Subcutaneous abdominal adipose tissue (tissue), 5 donors: Measurements from ENCODE around the gene STRIP1.

Experiments
- H3K27ac ChIP-seq: one replicate; pipeline ENCODE4 v1.7.0; 2013; ENCODE audit warnings: low read depth, mild to moderate bottlenecking, inconsistent platforms, low read length, moderate library complexity
- H3K27me3 ChIP-seq, 5 donors: one replicate each; pipeline ENCODE4 v1.7.0; 2013; ENCODE audit warnings: low read length in 5 of 5, inconsistent platforms in 1 of 5; ENCODE audit not compliant: control insufficient read depth in 5 of 5, insufficient read depth in 4 of 5
- H3K36me3 ChIP-seq, 5 donors: one replicate each; pipeline ENCODE4 v1.7.0; 2013; ENCODE audit warnings: low read length in 5 of 5; ENCODE audit not compliant: control insufficient read depth in 5 of 5, insufficient read depth in 5 of 5
- H3K4me1 ChIP-seq, 5 donors: one replicate each; pipeline ENCODE4 v1.7.0; 2013; ENCODE audit warnings: low read length in 5 of 5, mild to moderate bottlenecking in 3 of 5, moderate library complexity in 1 of 5; ENCODE audit not compliant: control insufficient read depth in 5 of 5, insufficient read depth in 5 of 5
- H3K4me3 ChIP-seq, 5 donors: one replicate each; pipeline ENCODE4 v1.7.0; 2013; ENCODE audit warnings: low read length in 5 of 5, low read depth in 1 of 5
- H3K9ac ChIP-seq, 5 donors: one replicate each; pipeline ENCODE4 v1.7.0; 2013; ENCODE audit warnings: low read length in 5 of 5, mild to moderate bottlenecking in 4 of 5, moderate library complexity in 3 of 5
- H3K9me3 ChIP-seq, 5 donors: one replicate each; pipeline ENCODE4 v1.7.0; 2013; ENCODE audit warnings: low read length in 5 of 5; ENCODE audit not compliant: control insufficient read depth in 5 of 5
- donor health status: healthy.
- donor health status: healthy.
- donor health status: healthy.
- donor health status: healthy.
- donor health status: healthy.

Gene STRIP1

GRCh38 chr1:110065841-110066240 is 31.4 kb downstream of the STRIP1 start:
- H3K27me3 ChIP-seq, result peaks cover 28 to 44% (median 37%) of the 10 kb centered on the region in 5 donors
- no peaks in the 10 kb centered on the region for H3K9me3 ChIP-seq
- peaks cover 0 to 7% (median 3%) of the 10 kb centered on the region in 5 donors for H3K36me3 ChIP-seq
- H3K27ac ChIP-seq, result no peak overlapping the region
- no peak overlapping the region for H3K4me3 ChIP-seq
- no peak overlapping the region for H3K9ac ChIP-seq
- peaks cover 0 to 48% (median 41%) of the 10 kb centered on the region in 5 donors for H3K4me1 ChIP-seq

GRCh38 chr1:110067479-110067892 is 33.1 kb downstream of the STRIP1 start:
- no peak overlapping the region for H3K9ac ChIP-seq
- H3K27ac ChIP-seq, result no peak overlapping the region
- peak overlapping the region in 1 of 5 donors; percentile 41 for H3K4me3 ChIP-seq
- no peaks in the 10 kb centered on the region for H3K36me3 ChIP-seq
- H3K27me3 ChIP-seq, result peaks cover 41 to 59% (median 48%) of the 10 kb centered on the region in 5 donors
- H3K4me1 ChIP-seq, result peaks cover 0 to 48% (median 41%) of the 10 kb centered on the region in 5 donors
- H3K9me3 ChIP-seq, result no peaks in the 10 kb centered on the region

GRCh38 chr1:110067893-110068645 is 33.6 kb downstream of the STRIP1 start:
- Histone ChIP-seq H3K36me3 (no peaks in the 10 kb centered on the region), H3K27me3 (peaks cover 41 to 59% (median 50%) of the 10 kb centered on the region in 5 donors)

GRCh38 chr1:110068646-110069403 is 34.4 kb downstream of the STRIP1 start:
- no peak overlapping the region for H3K9ac ChIP-seq
- no peak overlapping the region for H3K27ac ChIP-seq
- H3K27me3 ChIP-seq, result peaks cover 41 to 59% (median 55%) of the 10 kb centered on the region in 5 donors
- H3K4me3 ChIP-seq, result peak overlapping the region in 2 of 5 donors; percentile 18 to 50
- peaks cover 0 to 40% (median 34%) of the 10 kb centered on the region in 5 donors for H3K4me1 ChIP-seq
- H3K36me3 ChIP-seq, result no peaks in the 10 kb centered on the region
- H3K9me3 ChIP-seq, result no peaks in the 10 kb centered on the region

More at GRCh38 chr1:110067893-110068645, 33.6 kb downstream of the STRIP1 start:
- Histone ChIP-seq H3K27ac (no peak overlapping the region), H3K9ac (no peak overlapping the region), H3K4me3 (peak overlapping the region in 3 of 5 donors; percentile 34 to 50 (median 41)), H3K4me1 (peaks cover 0 to 42% (median 36%) of the 10 kb centered on the region in 5 donors), H3K9me3 (no peaks in the 10 kb centered on the region)

- Histone ChIP-seq H3K9me3 (no peaks in the 10 kb centered on the region), H3K27me3 (peaks cover 41 to 59% (median 55%) of the 10 kb centered on the region in 5 donors), H3K36me3 (no peaks in the 10 kb centered on the region), H3K27ac (no peak overlapping the region), H3K9ac (peak overlapping the region in 1 of 5 donors; percentile 15), H3K4me3 (peak overlapping the region in 4 of 5 donors; percentile 6 to 50 (median 14)), H3K4me1 (peaks cover 0 to 40% (median 34%) of the 10 kb centered on the region in 5 donors)
These were observed 35.2 kb downstream of the STRIP1 start for GRCh38 chr1:110069404-110070281.

GRCh38 chr1:110070282-110070669 is 35.9 kb downstream of the STRIP1 start:
- peaks cover 0 to 40% (median 34%) of the 10 kb centered on the region in 5 donors for H3K4me1 ChIP-seq
- H3K9ac ChIP-seq, result no peak overlapping the region
- no peaks in the 10 kb centered on the region for H3K36me3 ChIP-seq
- H3K27ac ChIP-seq, result no peak overlapping the region
- H3K9me3 ChIP-seq, result no peaks in the 10 kb centered on the region
- peak overlapping the region in 2 of 5 donors; percentile 23 to 50 for H3K4me3 ChIP-seq
- peaks cover 41 to 59% (median 55%) of the 10 kb centered on the region in 5 donors for H3K27me3 ChIP-seq

GRCh38 chr1:110070671-110071242 is 36.3 kb downstream of the STRIP1 start, which contains the start of gene ALX3:
ALX3 (minus strand) TSS chr1:110070672; CDS start chr1:110070612, 60 bp downstream.
- Histone ChIP-seq H3K27ac (no peak within 1 kb of the TSS), H3K9me3 (no peaks in the 10 kb centered on the region), H3K9ac (peak within 1 kb of the TSS in 1 of 5 donors; percentile 15), H3K36me3 (no peaks in the 10 kb centered on the region), H3K4me3 (peak within 1 kb of the TSS in 4 of 5 donors; percentile 6 to 50 (median 14)), H3K4me1 (peaks cover 0 to 40% (median 34%) of the 10 kb centered on the region in 5 donors), H3K27me3 (peaks cover 41 to 59% (median 55%) of the 10 kb centered on the region in 5 donors)

GRCh38 chr1:110074166-110074565 is 39.7 kb downstream of the STRIP1 start:
- Histone ChIP-seq H3K36me3 (no peaks in the 10 kb centered on the region), H3K4me3 (no peak overlapping the region), H3K9me3 (no peaks in the 10 kb centered on the region), H3K4me1 (peaks cover 0 to 14% (median 13%) of the 10 kb centered on the region in 5 donors), H3K27ac (no peak overlapping the region), H3K9ac (no peak overlapping the region), H3K27me3 (peaks cover 23 to 36% (median 32%) of the 10 kb centered on the region in 5 donors)
